GM12892 (cell line): Measurements from ENCODE around the gene NPHS1.

Source experiments
- POLR2A ChIP-seq: IDR thresholded peaks from 2 replicates; pipeline ENCODE4 v1.6.1; 2011; ENCODE audit warnings: low read depth, low read length, control low read depth
- POLR2AphosphoS5 ChIP-seq: IDR thresholded peaks from 2 replicates; pipeline ENCODE4 v1.6.1; 2011; ENCODE audit warnings: low read depth, low read length, control low read depth
- TAF1 ChIP-seq: IDR thresholded peaks from 2 replicates; pipeline ENCODE4 v1.6.1; 2011; ENCODE audit warnings: low read depth, mild to moderate bottlenecking, control low read depth, low read length, borderline replicate concordance

GRCh38 chr19:35888398-35888797, 36.1 kb upstream of the NPHS1 start:
- TF ChIP-seq POLR2A, result no peak
- TF ChIP-seq POLR2AphosphoS5, result no peak
- TF ChIP-seq TAF1, result no peak
